Right atrium auricular region (tissue), 2 donors: ENCODE measurements around the gene GP9. TPM values are rescaled to one million over a fixed set of nuclear protein-coding genes. Genes with fewer than 3 reads are reported as not detected.
A peak's percentile ranks its signal among the peaks of the same experiment; 100 is the strongest.

Experiments used
- DNase-seq: peaks from one replicate; pipeline ENCODE4 v3.0.0-alpha.2; 2019; ENCODE audit warnings: low spot score
- H3K27ac ChIP-seq, 2 donors: fragments of 200-600 bp; sonication (generic); 1 replicate in 1 of 2; 2 replicates in 1 of 2; pipeline ENCODE4 v1.5.1; 2016 to 2019
- H3K27me3 ChIP-seq, 2 donors: fragments of 200-600 bp; sonication (generic); one replicate each; pipeline versions ENCODE4 v1.5.1 to v1.6.0; 2017 to 2019
- H3K36me3 ChIP-seq: fragments of 200-600 bp; sonication (generic); one replicate; pipeline ENCODE4 v1.5.1; 2016
- H3K4me1 ChIP-seq, 2 donors: fragments of 200-600 bp; sonication (generic); one replicate each; pipeline versions ENCODE4 v1.5.1 to v1.6.0; 2017 to 2019
- H3K4me3 ChIP-seq, 2 donors: fragments of 200-600 bp; sonication (generic); 1 replicate in 1 of 2; 2 replicates in 1 of 2; pipeline ENCODE4 v1.5.1; 2017 to 2019; ENCODE audit warnings: mild to moderate bottlenecking in 1 of 2, moderate library complexity in 1 of 2
- H3K9me3 ChIP-seq, 2 donors: fragments of 200-600 bp; sonication (generic); one replicate each; pipeline ENCODE4 v1.5.1; 2019
- total RNA-seq, 2 donors: library from RNA; depleted of rRNA; stranded (reverse); fragments of >200 nt; gene quantifications; one replicate each; pipeline ENCODE4 v1.1.0, GENCODE V29; 2016
- TF ChIP-seq, protein P1 (sequence below), 2 donors: fragments of 200-600 bp; sonication (generic); IDR thresholded peaks; one replicate each; pipeline ENCODE4 v1.5.1; 2019; ENCODE audit warnings: antibody characterized with exemption in 2 of 2

GP9 gene
- total RNA-seq, 2 donors from 2014 or later = not detected

DNA sequence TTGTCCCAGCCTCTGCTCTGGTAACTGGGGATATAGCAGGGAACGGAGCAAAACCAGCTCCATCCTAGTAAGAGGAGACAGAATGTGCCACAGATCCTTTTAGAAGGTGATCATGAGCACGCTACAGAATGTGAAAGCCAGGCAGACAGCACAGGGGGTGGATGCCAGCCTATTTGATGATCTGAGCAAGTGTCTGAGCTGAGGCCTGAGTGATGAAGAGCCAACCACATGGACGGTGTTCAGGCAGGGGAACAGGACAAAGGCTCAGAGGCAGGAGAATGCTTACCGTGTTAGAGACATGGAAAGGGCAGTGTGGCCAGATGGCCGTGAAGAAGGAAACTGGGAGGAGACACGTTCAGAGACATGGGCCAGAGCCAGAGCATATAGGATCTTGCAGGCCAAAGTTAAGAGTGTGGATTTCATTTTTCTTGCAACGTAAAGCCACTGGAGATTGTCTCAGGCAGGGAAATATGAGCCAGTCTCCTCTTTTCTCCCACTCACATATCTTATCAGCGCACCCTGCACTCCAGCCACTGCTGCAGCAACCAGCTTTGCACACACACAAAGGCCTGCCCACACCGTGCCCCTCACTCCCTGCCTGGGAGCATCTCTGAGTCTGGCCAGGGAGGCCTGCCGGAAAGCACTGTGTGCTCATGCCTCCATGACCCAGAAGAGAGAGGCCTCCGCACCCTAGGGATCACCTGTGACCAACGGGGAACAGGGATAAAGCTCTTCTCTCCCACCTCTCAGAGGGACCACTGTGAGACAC is 41.0 kb downstream of the GP9 start:
- no peaks in the 10 kb centered on the region for H3K27me3 ChIP-seq
- peaks cover 0 to 17% of the 10 kb centered on the region in 2 donors for H3K4me1 ChIP-seq
- no peaks in the 10 kb centered on the region for H3K36me3 ChIP-seq
- TF ChIP-seq, protein P1, sequence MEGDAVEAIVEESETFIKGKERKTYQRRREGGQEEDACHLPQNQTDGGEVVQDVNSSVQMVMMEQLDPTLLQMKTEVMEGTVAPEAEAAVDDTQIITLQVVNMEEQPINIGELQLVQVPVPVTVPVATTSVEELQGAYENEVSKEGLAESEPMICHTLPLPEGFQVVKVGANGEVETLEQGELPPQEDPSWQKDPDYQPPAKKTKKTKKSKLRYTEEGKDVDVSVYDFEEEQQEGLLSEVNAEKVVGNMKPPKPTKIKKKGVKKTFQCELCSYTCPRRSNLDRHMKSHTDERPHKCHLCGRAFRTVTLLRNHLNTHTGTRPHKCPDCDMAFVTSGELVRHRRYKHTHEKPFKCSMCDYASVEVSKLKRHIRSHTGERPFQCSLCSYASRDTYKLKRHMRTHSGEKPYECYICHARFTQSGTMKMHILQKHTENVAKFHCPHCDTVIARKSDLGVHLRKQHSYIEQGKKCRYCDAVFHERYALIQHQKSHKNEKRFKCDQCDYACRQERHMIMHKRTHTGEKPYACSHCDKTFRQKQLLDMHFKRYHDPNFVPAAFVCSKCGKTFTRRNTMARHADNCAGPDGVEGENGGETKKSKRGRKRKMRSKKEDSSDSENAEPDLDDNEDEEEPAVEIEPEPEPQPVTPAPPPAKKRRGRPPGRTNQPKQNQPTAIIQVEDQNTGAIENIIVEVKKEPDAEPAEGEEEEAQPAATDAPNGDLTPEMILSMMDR (IDR thresholded peaks at IDR 0.05) = no peak
- peak overlapping the region; percentile 63 to 67 for H3K27ac ChIP-seq
- H3K9me3 ChIP-seq = no peaks in the 10 kb centered on the region
- H3K4me3 ChIP-seq = no peak overlapping the region
- DNase-seq = no peak

DNA sequence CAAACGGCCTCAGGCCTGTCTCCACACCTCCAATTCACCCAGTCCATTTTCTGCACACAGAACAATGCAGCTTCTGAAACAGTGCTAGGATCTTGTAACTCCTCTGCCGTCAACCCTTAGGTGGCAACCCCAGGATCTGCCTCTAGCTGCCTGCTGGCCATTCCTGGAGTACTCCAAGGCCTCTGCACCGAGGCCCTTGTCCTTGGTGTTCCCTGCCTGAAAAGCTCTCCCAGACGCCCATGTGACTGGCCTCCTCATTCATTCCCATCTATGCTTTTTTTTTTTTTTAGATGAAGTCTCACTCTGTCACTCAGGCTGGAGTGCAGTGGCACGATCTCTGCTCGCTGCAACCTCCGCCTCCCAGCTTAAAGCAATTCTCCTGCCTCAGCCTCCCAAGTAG is 42.7 kb downstream of the GP9 start:
- H3K36me3 ChIP-seq = peaks cover 4% of the 10 kb centered on the region
- no peaks in the 10 kb centered on the region for H3K27me3 ChIP-seq
- H3K9me3 ChIP-seq = no peaks in the 10 kb centered on the region
- peaks cover 0 to 17% of the 10 kb centered on the region in 2 donors for H3K4me1 ChIP-seq
- TF ChIP-seq, protein P1 (IDR thresholded peaks at IDR 0.05) = no peak
- no peak for DNase-seq
- H3K27ac ChIP-seq = no peak overlapping the region
- no peak overlapping the region for H3K4me3 ChIP-seq

DNA sequence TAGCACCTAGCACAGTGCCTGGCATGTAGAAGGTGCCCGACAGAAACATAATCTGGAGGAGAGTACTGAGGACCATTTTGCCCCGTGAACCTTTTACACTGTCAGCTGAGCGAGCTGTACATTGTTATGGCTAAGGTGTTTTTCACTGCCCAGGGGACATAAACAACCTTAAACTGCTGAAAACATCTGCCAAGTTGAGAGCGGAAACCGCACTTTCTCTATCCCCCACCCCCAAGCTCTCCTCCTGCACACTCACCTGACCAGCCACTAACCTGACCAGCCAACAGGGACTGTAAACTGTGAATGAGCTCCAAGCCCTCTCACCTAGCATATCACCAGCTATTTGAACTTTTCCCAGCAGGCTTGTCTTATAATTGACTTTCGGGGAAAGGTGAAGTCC is 43.5 kb downstream of the GP9 start:
- H3K36me3 ChIP-seq = peaks cover 7% of the 10 kb centered on the region
- no peaks in the 10 kb centered on the region for H3K27me3 ChIP-seq
- H3K4me1 ChIP-seq = peaks cover 0 to 17% of the 10 kb centered on the region in 2 donors
- H3K9me3 ChIP-seq = no peaks in the 10 kb centered on the region
- H3K27ac ChIP-seq = no peak overlapping the region
- TF ChIP-seq, protein P1 (IDR thresholded peaks at IDR 0.05) = no peak
- DNase-seq = no peak
- no peak overlapping the region for H3K4me3 ChIP-seq

DNA sequence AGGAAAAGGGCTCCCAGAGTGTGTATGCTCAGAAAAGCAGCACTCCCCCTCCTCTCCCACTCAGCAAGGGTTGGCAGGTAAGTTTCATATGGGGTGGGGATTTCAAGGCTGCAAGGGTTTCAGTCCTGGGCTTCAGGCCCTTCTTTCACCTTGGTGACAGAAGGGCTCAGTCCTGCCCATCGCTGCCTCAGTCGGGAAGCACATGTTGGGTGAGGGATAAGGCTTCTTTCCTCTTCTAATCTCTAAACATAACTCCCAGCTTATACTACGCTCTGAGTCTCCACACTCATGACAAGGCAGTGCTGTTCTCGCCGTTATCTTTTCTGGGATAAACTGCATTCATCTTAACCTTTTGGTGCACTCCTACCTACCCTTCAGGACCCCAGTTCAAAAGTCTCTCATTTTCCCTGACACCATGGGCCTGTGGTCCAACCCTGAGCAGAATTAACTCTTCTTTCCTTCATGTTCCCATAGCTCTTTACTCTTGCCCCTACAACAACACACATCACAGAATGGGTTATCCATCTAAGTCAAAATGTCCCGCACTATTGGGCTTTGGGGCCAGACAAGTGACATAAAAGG is 44.0 kb downstream of the GP9 start:
- H3K27ac ChIP-seq = no peak overlapping the region
- DNase-seq = no peak
- no peak overlapping the region for H3K4me3 ChIP-seq
- H3K27me3 ChIP-seq = no peaks in the 10 kb centered on the region
- H3K36me3 ChIP-seq = peaks cover 7% of the 10 kb centered on the region
- H3K4me1 ChIP-seq = peaks cover 0 to 17% of the 10 kb centered on the region in 2 donors
- H3K9me3 ChIP-seq = no peaks in the 10 kb centered on the region
- TF ChIP-seq, protein P1 (IDR thresholded peaks at IDR 0.05) = no peak

DNA sequence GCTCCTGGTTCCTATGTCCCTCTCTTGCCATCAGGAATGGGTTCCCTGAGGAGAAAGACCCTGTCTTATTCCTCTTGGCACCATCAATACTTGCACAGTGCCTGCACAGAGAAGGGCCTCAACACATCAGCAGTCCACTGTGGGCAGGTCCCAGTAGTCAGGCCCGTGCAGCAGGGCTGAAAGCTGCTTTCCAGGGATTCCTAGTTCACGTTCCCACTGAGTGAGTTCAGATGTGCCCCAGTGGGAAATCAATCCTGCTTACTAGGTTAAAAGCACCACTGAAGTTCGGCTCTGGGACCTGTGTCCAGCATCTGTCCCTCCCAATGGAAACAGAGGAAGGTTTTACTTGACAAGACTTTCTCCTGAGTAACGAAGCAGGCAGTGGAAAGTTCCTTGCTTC is 45.3 kb downstream of the GP9 start:
- peaks cover 0 to 14% of the 10 kb centered on the region in 2 donors for H3K4me1 ChIP-seq
- H3K27ac ChIP-seq = no peak overlapping the region
- H3K36me3 ChIP-seq = peaks cover 7% of the 10 kb centered on the region
- no peak overlapping the region for H3K4me3 ChIP-seq
- H3K27me3 ChIP-seq = no peaks in the 10 kb centered on the region
- no peaks in the 10 kb centered on the region for H3K9me3 ChIP-seq
- DNase-seq = no peak
- TF ChIP-seq, protein P1 (IDR thresholded peaks at IDR 0.05) = no peak
